ENCODE results near the gene TNPO3.

DNA sequence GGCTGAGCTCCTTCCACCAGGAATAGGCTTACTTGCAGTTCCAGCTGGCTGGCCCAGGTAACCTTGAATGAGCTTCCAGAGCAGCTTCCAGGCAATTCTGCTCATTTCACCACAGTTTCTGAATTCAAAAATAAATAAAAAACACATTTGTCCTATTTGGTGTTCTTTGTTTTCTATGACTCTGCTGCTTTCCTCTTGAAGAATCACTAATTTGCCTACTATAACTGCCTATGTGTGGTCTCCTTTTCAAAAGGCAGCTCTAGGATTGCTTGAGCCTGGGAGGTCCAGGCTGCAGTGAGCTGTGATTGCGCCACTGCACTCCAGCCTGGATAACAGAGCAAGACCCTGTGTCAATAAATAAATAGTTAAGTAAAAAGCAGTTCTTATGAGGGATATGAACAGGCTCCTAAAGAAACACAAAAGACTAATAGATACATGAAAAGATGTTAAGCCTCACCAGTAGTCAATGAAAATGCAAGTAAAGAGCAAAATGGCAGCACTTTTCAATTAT, 19.5 kb upstream of the TNPO3 start:
- TF ChIP-seq POLR2A (IDR thresholded peaks at IDR 0.05; ENCODE audit: low read depth, low read length) (no peak), EGR1 (IDR thresholded peaks at IDR 0.05; ENCODE audit: borderline replicate concordance in 1 of 2, low read depth in 2 of 2, low read length in 2 of 2) (no peak), NRF1 (conservative IDR thresholded peaks at IDR 0.05; ENCODE audit: low read depth, low read length) (no peak), TAF1 (IDR thresholded peaks at IDR 0.05; ENCODE audit: borderline replicate concordance, low read depth, low read length) (no peak)
